Large intestine (tissue), 3 donors: ENCODE data around the gene TAOK1. TPM values are rescaled to one million over a fixed set of nuclear protein-coding genes. Genes with fewer than 3 reads are reported as not detected.
"Not testable (repeated sequence)": the region's sequence is repeated elsewhere in the genome, so short reads cannot be mapped to it uniquely, and the experiment has no call there.

Source experiments
- DNase-seq, 2 donors: peaks; one replicate each; pipeline versions ENCODE4 v3.0.0 to v3.0.0-alpha.2; 2013
- H3K27ac ChIP-seq: one replicate; pipeline ENCODE4 v1.5.1; 2013; ENCODE audit warnings: low read length
- H3K27me3 ChIP-seq: 2 replicates; pipeline ENCODE4 v1.6.1; 2013; ENCODE audit warnings: low read length; ENCODE audit not compliant: control insufficient read depth, insufficient read depth
- H3K36me3 ChIP-seq: 2 replicates; pipeline ENCODE4 v1.6.1; 2013; ENCODE audit warnings: low read length; ENCODE audit not compliant: control insufficient read depth, insufficient read depth
- H3K4me1 ChIP-seq: one replicate; pipeline ENCODE4 v1.6.1; 2013; ENCODE audit warnings: low read length; ENCODE audit not compliant: control insufficient read depth, insufficient read depth
- H3K4me3 ChIP-seq: one replicate; pipeline ENCODE4 v1.5.1; 2013; ENCODE audit warnings: low read length
- H3K9me3 ChIP-seq: one replicate; pipeline ENCODE4 v1.6.1; 2013; ENCODE audit warnings: mild to moderate bottlenecking, low read depth, low read length, moderate library complexity; ENCODE audit not compliant: control insufficient read depth
- WGBS: methylation state at CpG from one replicate; pipeline ENCODE4 v1.1.5; 2013; ENCODE audit warnings: low lambda C conversion rate; ENCODE audit not compliant: insufficient coverage; 5-methylcytosine and 5-hydroxymethylcytosine counted together
- polyA plus RNA-seq: library from polyadenylated mRNA; unstranded; fragments of 120-200 nt; gene quantifications from one replicate; pipeline ENCODE4 v1.2.1, GENCODE V29; 2013

Gene TAOK1
- polyA plus RNA-seq, 1 donor = 22.2 TPM

- H3K27me3 ChIP-seq = no peaks in the 10 kb centered on the region
- no peaks in the 10 kb centered on the region for H3K4me1 ChIP-seq
- 100% methylated on average over 2 of the region's 8 CpGs for WGBS
- peaks cover 50% of the 10 kb centered on the region for H3K36me3 ChIP-seq
- H3K27ac ChIP-seq = no peak overlapping the region
- no peak overlapping the region for H3K4me3 ChIP-seq
- no peaks in the 10 kb centered on the region for H3K9me3 ChIP-seq
- no peak for DNase-seq
Observed at GRCh38 chr17:29533976-29534375, 143.8 kb downstream of the TAOK1 start.

DNA sequence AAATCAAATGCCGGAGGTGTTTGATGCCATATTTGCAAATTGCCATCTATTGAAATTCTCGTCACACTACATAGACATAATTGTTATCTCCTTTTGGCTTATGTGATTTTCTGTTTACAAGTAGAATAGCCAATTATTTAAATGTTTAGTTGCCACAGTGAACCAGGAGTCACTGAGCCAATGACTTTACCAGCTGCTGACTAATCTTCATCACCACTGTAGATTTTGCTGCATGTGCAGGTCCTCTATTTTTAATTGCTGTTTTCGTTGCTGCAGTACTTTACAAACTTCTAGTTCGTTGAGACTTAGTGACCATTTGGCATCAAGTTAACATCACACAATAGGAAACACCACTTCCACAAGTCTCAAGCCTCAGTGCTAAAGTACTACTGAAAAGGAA lies 153.9 kb downstream of the TAOK1 start:
- H3K4me1 ChIP-seq = no peaks in the 10 kb centered on the region
- WGBS = 100% methylated on average over 1 of the region's 4 CpGs

GRCh38 chr17:29546085-29546484 lies 155.9 kb downstream of the TAOK1 start:
- 80% methylated on average over 1 of the region's 1 CpG for WGBS
- no peak overlapping the region for H3K4me3 ChIP-seq
- no peak overlapping the region for H3K27ac ChIP-seq
- no peaks in the 10 kb centered on the region for H3K9me3 ChIP-seq
- no peaks in the 10 kb centered on the region for H3K27me3 ChIP-seq
- no peaks in the 10 kb centered on the region for H3K4me1 ChIP-seq
- peak in 1 of 2 donors; percentile 13 for DNase-seq
- peaks cover 22% of the 10 kb centered on the region for H3K36me3 ChIP-seq

More for the DNA sequence above, 153.9 kb downstream of the TAOK1 start:
- Histone ChIP-seq H3K4me3 (no peak overlapping the region), H3K9me3 (no peaks in the 10 kb centered on the region), H3K27me3 (no peaks in the 10 kb centered on the region), H3K36me3 (peaks cover 31% of the 10 kb centered on the region), H3K27ac (no peak overlapping the region)
- DNase-seq = no peak

DNA sequence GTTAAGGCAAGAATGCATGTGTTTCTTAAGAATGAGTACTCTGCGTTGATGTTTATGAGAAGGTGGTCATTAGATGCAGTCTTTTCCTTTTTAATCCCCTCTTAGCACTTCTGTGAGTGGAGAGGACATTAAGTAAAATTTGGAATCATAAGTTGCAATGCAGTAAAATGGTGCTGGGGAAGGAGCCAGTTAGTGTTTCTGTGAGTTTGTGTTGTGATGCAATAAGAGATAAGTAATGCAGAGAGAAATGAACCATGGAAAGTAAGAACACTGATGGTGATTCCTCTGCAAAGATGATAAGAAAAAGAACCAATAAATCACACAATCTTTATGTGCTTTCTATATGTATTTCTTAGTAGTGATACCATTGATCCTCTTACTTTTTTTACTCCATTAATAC lies 156.7 kb downstream of the TAOK1 start:
- H3K4me3 ChIP-seq = no peak overlapping the region
- no peaks in the 10 kb centered on the region for H3K9me3 ChIP-seq
- DNase-seq = no peak
- no peaks in the 10 kb centered on the region for H3K4me1 ChIP-seq
- peaks cover 19% of the 10 kb centered on the region for H3K36me3 ChIP-seq
- no peaks in the 10 kb centered on the region for H3K27me3 ChIP-seq
- no peak overlapping the region for H3K27ac ChIP-seq
- 100% methylated on average over 1 of the region's 1 CpG for WGBS

- no peak for DNase-seq
- WGBS = 67% methylated on average over 1 of the region's 5 CpGs
- no peaks in the 10 kb centered on the region for H3K4me1 ChIP-seq
Observed at GRCh38 chr17:29549177-29549923, 159.2 kb downstream of the TAOK1 start.

GRCh38 chr17:29555840-29556239 lies 165.7 kb downstream of the TAOK1 start:
- peaks cover 2% of the 10 kb centered on the region for H3K36me3 ChIP-seq
- peak; percentile 51 to 74 for DNase-seq
- 60% methylated on average over 1 of the region's 3 CpGs for WGBS
- H3K4me3 ChIP-seq = no peak overlapping the region
- no peaks in the 10 kb centered on the region for H3K27me3 ChIP-seq
- peaks cover 13% of the 10 kb centered on the region for H3K4me1 ChIP-seq
- no peaks in the 10 kb centered on the region for H3K9me3 ChIP-seq
- no peak overlapping the region for H3K27ac ChIP-seq

More at GRCh38 chr17:29549177-29549923, 159.2 kb downstream of the TAOK1 start:
- no peaks in the 10 kb centered on the region for H3K36me3 ChIP-seq
- no peak overlapping the region for H3K4me3 ChIP-seq
- H3K27me3 ChIP-seq = no peaks in the 10 kb centered on the region
- H3K9me3 ChIP-seq = no peaks in the 10 kb centered on the region
- no peak overlapping the region for H3K27ac ChIP-seq

GRCh38 chr17:29557085-29557738 lies 167.0 kb downstream of the TAOK1 start:
- Histone ChIP-seq H3K4me3 (no peak overlapping the region), H3K4me1 (peaks cover 13% of the 10 kb centered on the region), H3K36me3 (peaks cover 10% of the 10 kb centered on the region), H3K27me3 (no peaks in the 10 kb centered on the region), H3K9me3 (no peaks in the 10 kb centered on the region), H3K27ac (no peak overlapping the region)
- WGBS = no CpG with 5 or more reads among the region's 1 CpG
- DNase-seq = no peak

GRCh38 chr17:29557739-29558116 lies 167.6 kb downstream of the TAOK1 start:
- Histone ChIP-seq H3K4me1 (peaks cover 17% of the 10 kb centered on the region), H3K27ac (no peak overlapping the region)

GRCh38 chr17:29558139-29558538 lies 168.0 kb downstream of the TAOK1 start:
- H3K36me3 ChIP-seq = peaks cover 16% of the 10 kb centered on the region
- WGBS = 90% methylated on average over 1 of the region's 5 CpGs
- H3K4me1 ChIP-seq = peaks cover 17% of the 10 kb centered on the region
- H3K27me3 ChIP-seq, H3K27ac ChIP-seq, H3K9me3 ChIP-seq, DNase-seq, H3K4me3 ChIP-seq: not testable (repeated sequence)

More at GRCh38 chr17:29557739-29558116, 167.6 kb downstream of the TAOK1 start:
- peaks cover 15% of the 10 kb centered on the region for H3K36me3 ChIP-seq
- no peaks in the 10 kb centered on the region for H3K27me3 ChIP-seq
- H3K9me3 ChIP-seq = no peaks in the 10 kb centered on the region
- no peak overlapping the region for H3K4me3 ChIP-seq
- DNase-seq = no peak

- no peaks in the 10 kb centered on the region for H3K9me3 ChIP-seq
- no peak overlapping the region for H3K27ac ChIP-seq
- no peak for DNase-seq
- H3K27me3 ChIP-seq = no peaks in the 10 kb centered on the region
- H3K4me3 ChIP-seq = no peak overlapping the region
- H3K4me1 ChIP-seq = peaks cover 22% of the 10 kb centered on the region
- WGBS = no CpG with 5 or more reads among the region's 2 CpGs
- peaks cover 19% of the 10 kb centered on the region for H3K36me3 ChIP-seq
Observed at GRCh38 chr17:29559640-29560039, 169.5 kb downstream of the TAOK1 start.
